Mesothelial cell of epicardium (in vitro differentiated cells): ENCODE measurements around the gene MANBA. TPM values are rescaled to one million over a fixed set of nuclear protein-coding genes. Genes with fewer than 3 reads are reported as not detected.

ENCODE experiments used
- DNase-seq, 2 experiments: peaks; one replicate each; pipeline ENCODE4 v3.0.0; 2021; ENCODE audit warnings: low spot score in 2 of 2; ENCODE audit not compliant: unreplicated experiment in 2 of 2
- H3K27ac Mint-ChIP-seq: 2 replicates; pipeline ENCODE4 v1.8.0; 2021; ENCODE audit warnings: mixed read lengths
- H3K27me3 Mint-ChIP-seq: 2 replicates; pipeline ENCODE4 v1.8.0; 2021; ENCODE audit warnings: low read depth, mixed read lengths
- H3K36me3 Mint-ChIP-seq: 2 replicates; pipeline ENCODE4 v1.8.0; 2021; ENCODE audit warnings: mixed read lengths
- H3K4me1 Mint-ChIP-seq: 2 replicates; pipeline ENCODE4 v1.8.0; 2021; ENCODE audit warnings: mixed read lengths
- H3K4me3 Mint-ChIP-seq: 2 replicates; pipeline ENCODE4 v1.8.0; 2021; ENCODE audit warnings: mild to moderate bottlenecking, moderate library complexity, mixed read lengths
- H3K9me3 Mint-ChIP-seq: 2 replicates; pipeline ENCODE4 v1.8.0; 2021; ENCODE audit warnings: mixed read lengths
- total RNA-seq: library from RNA; stranded (reverse); gene quantifications from 3 replicates; pipeline ENCODE4 v1.2.1, GENCODE V29; 2021
- TF ChIP-seq, protein P1 (sequence below): fragments of 200-600 bp; sonication (generic); IDR thresholded peaks from one replicate; pipeline ENCODE4 v1.5.0; 2021; ENCODE audit warnings: antibody characterized with exemption; ENCODE audit not compliant: unreplicated experiment

Gene MANBA
- total RNA-seq, 1 donor from 2014 or later = 39.2 TPM

GRCh38 chr4:102685768-102686167 lies 75.0 kb downstream of the MANBA start:
- no peaks in the 10 kb centered on the region for H3K9me3 Mint-ChIP-seq
- no peaks in the 10 kb centered on the region for H3K27me3 Mint-ChIP-seq
- no peaks in the 10 kb centered on the region for H3K4me1 Mint-ChIP-seq
- H3K4me3 Mint-ChIP-seq = no peak overlapping the region
- DNase-seq = no peak
- TF ChIP-seq, protein P1, sequence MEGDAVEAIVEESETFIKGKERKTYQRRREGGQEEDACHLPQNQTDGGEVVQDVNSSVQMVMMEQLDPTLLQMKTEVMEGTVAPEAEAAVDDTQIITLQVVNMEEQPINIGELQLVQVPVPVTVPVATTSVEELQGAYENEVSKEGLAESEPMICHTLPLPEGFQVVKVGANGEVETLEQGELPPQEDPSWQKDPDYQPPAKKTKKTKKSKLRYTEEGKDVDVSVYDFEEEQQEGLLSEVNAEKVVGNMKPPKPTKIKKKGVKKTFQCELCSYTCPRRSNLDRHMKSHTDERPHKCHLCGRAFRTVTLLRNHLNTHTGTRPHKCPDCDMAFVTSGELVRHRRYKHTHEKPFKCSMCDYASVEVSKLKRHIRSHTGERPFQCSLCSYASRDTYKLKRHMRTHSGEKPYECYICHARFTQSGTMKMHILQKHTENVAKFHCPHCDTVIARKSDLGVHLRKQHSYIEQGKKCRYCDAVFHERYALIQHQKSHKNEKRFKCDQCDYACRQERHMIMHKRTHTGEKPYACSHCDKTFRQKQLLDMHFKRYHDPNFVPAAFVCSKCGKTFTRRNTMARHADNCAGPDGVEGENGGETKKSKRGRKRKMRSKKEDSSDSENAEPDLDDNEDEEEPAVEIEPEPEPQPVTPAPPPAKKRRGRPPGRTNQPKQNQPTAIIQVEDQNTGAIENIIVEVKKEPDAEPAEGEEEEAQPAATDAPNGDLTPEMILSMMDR = no peak
- H3K27ac Mint-ChIP-seq = no peak overlapping the region
- H3K36me3 Mint-ChIP-seq = peaks cover 11% of the 10 kb centered on the region

GRCh38 chr4:102684610-102685052 lies 76.1 kb downstream of the MANBA start:
- H3K27ac Mint-ChIP-seq = no peak overlapping the region
- H3K36me3 Mint-ChIP-seq = peaks cover 7% of the 10 kb centered on the region
- H3K9me3 Mint-ChIP-seq = no peaks in the 10 kb centered on the region
- peaks cover 11% of the 10 kb centered on the region for H3K4me1 Mint-ChIP-seq
- TF ChIP-seq, protein P1 = no peak
- no peaks in the 10 kb centered on the region for H3K27me3 Mint-ChIP-seq
- no peak for DNase-seq
- H3K4me3 Mint-ChIP-seq = no peak overlapping the region

DNA sequence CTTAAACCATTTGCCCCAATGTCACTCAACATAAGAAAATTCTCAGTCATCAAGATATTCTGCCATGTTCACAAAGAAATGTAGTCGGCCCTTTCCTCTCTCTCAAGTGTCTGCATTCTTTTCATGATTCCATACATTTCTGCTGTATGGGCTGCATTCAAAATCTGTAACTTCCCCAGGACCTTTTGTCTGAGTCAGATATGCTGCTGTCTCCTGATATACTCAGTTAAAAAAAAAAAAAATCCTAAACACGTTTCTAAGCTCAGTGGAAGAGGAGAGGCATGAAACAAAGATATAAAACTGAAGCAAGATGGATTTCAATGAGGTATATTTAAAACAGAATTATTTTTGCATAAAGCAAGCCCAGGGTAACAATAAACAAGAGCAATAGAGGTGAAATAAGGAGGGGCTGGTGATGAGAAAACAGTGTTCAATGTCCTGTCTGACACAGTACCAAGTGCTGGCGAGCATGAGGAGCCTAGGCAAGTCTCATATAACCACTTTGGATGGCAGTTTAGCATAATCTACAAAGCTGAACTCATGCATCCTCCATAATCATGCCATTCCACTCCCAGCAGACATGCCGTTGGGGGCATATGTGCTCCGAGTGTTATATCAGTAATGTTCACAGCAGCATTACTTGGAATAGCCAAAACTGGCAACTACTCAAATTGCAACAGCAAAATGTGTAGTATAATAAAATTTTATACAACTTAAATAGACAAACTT lies 76.7 kb downstream of the MANBA start:
- TF ChIP-seq, protein P1 = no peak
- Mint-ChIP-seq H3K27me3 (no peaks in the 10 kb centered on the region), H3K4me3 (no peak overlapping the region), H3K27ac (no peak overlapping the region), H3K9me3 (no peaks in the 10 kb centered on the region), H3K36me3 (peaks cover 7% of the 10 kb centered on the region), H3K4me1 (peaks cover 16% of the 10 kb centered on the region)
- no peak for DNase-seq

- Mint-ChIP-seq H3K27ac (peak overlapping the region; percentile 66), H3K27me3 (no peaks in the 10 kb centered on the region), H3K36me3 (peaks cover 7% of the 10 kb centered on the region), H3K4me3 (no peak overlapping the region), H3K9me3 (no peaks in the 10 kb centered on the region), H3K4me1 (peaks cover 51% of the 10 kb centered on the region)
- TF ChIP-seq, protein P1 = no peak
- DNase-seq = no peak
These were observed 82.0 kb downstream of the MANBA start for GRCh38 chr4:102678695-102679335.

DNA sequence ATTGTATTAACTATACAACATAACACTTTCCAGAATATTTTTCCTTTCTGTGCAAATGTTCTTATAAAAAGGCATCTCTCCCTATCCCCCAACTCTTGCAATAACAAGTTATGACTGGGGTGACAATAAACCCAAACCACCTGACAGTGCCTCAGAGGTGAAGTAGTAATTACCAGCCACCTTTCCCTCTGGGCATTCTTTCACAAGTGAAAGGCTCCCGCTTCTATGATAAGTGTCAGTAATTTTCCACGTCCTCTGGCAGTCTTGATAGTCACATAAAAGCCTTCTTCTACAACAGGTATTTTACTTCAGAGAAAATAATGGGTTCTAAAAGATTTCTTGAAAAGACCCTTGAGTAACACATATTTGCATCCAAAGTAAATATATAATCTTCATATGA lies 82.7 kb downstream of the MANBA start:
- no peak for DNase-seq
- peaks cover 51% of the 10 kb centered on the region for H3K4me1 Mint-ChIP-seq
- H3K27ac Mint-ChIP-seq = peak overlapping the region; percentile 92
- H3K36me3 Mint-ChIP-seq = peaks cover 7% of the 10 kb centered on the region
- no peaks in the 10 kb centered on the region for H3K27me3 Mint-ChIP-seq
- no peak overlapping the region for H3K4me3 Mint-ChIP-seq
- no peaks in the 10 kb centered on the region for H3K9me3 Mint-ChIP-seq
- TF ChIP-seq, protein P1 = no peak
